IPS-11a (cell line): ENCODE measurements around the gene H6PD.
A peak's percentile ranks its signal among the peaks of the same experiment; 100 is the strongest.

Source experiments
- H3K4me3 ChIP-seq: one replicate; pipeline ENCODE4 v1.5.1; 2013; ENCODE audit warnings: low read depth, low read length, control low read depth

H6PD gene

GRCh38 chr1:9207086-9207485, 27.5 kb upstream of the H6PD start:
- H3K4me3 ChIP-seq, result no peak overlapping the region

GRCh38 chr1:9207715-9208114, 26.9 kb upstream of the H6PD start:
- no peak overlapping the region for H3K4me3 ChIP-seq

- H3K4me3 ChIP-seq, result no peak overlapping the region
These were observed 23.2 kb upstream of the H6PD start for GRCh38 chr1:9211291-9211811.

GRCh38 chr1:9212735-9213134, 21.8 kb upstream of the H6PD start:
- H3K4me3 ChIP-seq, result no peak overlapping the region

- H3K4me3 ChIP-seq, result no peak overlapping the region
These were observed 20.6 kb upstream of the H6PD start for GRCh38 chr1:9213956-9214355.

- no peak overlapping the region for H3K4me3 ChIP-seq
These were observed 15.7 kb upstream of the H6PD start for GRCh38 chr1:9218917-9219316.

GRCh38 chr1:9222846-9223625, 11.5 kb upstream of the H6PD start:
- no peak overlapping the region for H3K4me3 ChIP-seq

GRCh38 chr1:9224664-9225410, 9.7 kb upstream of the H6PD start:
- H3K4me3 ChIP-seq, result no peak overlapping the region

- H3K4me3 ChIP-seq, result no peak overlapping the region
These were observed 9.2 kb upstream of the H6PD start for GRCh38 chr1:9225411-9225785.

GRCh38 chr1:9228609-9229008, 6.0 kb upstream of the H6PD start:
- no peak overlapping the region for H3K4me3 ChIP-seq

- no peak overlapping the region for H3K4me3 ChIP-seq
These were observed 5.0 kb upstream of the H6PD start for GRCh38 chr1:9229549-9229948.

GRCh38 chr1:9230869-9231533, 3.6 kb upstream of the H6PD start:
- no peak overlapping the region for H3K4me3 ChIP-seq

GRCh38 chr1:9231648-9232332, 2.8 kb upstream of the H6PD start:
- H3K4me3 ChIP-seq, result no peak overlapping the region

GRCh38 chr1:9233241-9233941, 1.2 kb upstream of the H6PD start:
- H3K4me3 ChIP-seq, result no peak overlapping the region

GRCh38 chr1:9233942-9234222, 692 bp upstream of the H6PD start:
- H3K4me3 ChIP-seq, result peak overlapping the region; percentile 66

- H3K4me3 ChIP-seq, result peak overlapping the region; percentile 58
These were observed 504 bp downstream of the H6PD start for GRCh38 chr1:9235096-9235459.

- H3K4me3 ChIP-seq, result peak overlapping the region; percentile 58
These were observed 986 bp downstream of the H6PD start for GRCh38 chr1:9235560-9235959.

GRCh38 chr1:9238134-9238533, 3.6 kb downstream of the H6PD start:
- H3K4me3 ChIP-seq, result no peak overlapping the region

GRCh38 chr1:9238550-9238949, 4.0 kb downstream of the H6PD start:
- no peak overlapping the region for H3K4me3 ChIP-seq

GRCh38 chr1:9239622-9240401, 5.2 kb downstream of the H6PD start:
- no peak overlapping the region for H3K4me3 ChIP-seq
